Esophagus muscularis mucosa (tissue), 4 donors: ENCODE results near the gene SLC22A7. TPM values are rescaled to one million over a fixed set of nuclear protein-coding genes. Genes with fewer than 3 reads are reported as not detected.
"Not testable (repeated sequence)": the region's sequence is repeated elsewhere in the genome, so short reads cannot be mapped to it uniquely, and the experiment has no call there.

Experiments used
- DNase-seq: peaks from one replicate; pipeline ENCODE4 v3.0.0-alpha.2; 2017; ENCODE audit errors: extremely low spot score
- H3K27ac ChIP-seq, 4 donors: fragments of 200-600 bp; sonication (generic); replicated peaks in 1 of 4; 1 replicate in 3 of 4; 2 replicates in 1 of 4; pipeline ENCODE4 v1.5.1; 2016 to 2019; ENCODE audit warnings: mild to moderate bottlenecking in 1 of 4
- H3K27me3 ChIP-seq, 4 donors: fragments of 200-600 bp; sonication (generic); one replicate each; pipeline versions ENCODE4 v1.5.1 to v1.6.0; 2016 to 2019
- H3K36me3 ChIP-seq, 4 donors: fragments of 200-600 bp; sonication (generic); one replicate each; pipeline ENCODE4 v1.5.1; 2016 to 2019
- H3K4me1 ChIP-seq, 4 donors: fragments of 200-600 bp; sonication (generic); one replicate each; pipeline ENCODE4 v1.5.1; 2016 to 2019
- H3K4me3 ChIP-seq, 4 donors: fragments of 200-600 bp; sonication (generic); 1 replicate in 2 of 4; 2 replicates in 2 of 4; pipeline ENCODE4 v1.5.1; 2016 to 2019; ENCODE audit warnings: mild to moderate bottlenecking in 4 of 4, moderate library complexity in 1 of 4
- H3K9me3 ChIP-seq, 4 donors: fragments of 200-600 bp; sonication (generic); 1 replicate in 3 of 4; 2 replicates in 1 of 4; pipeline ENCODE4 v1.5.1; 2016 to 2019
- CTCF ChIP-seq, 3 experiments: fragments of 200-600 bp in 2 of 3; fragments of 450-650 bp in 1 of 3; sonication (generic) in 2 of 3; IDR thresholded peaks; one replicate each; pipeline ENCODE4 v1.5.1; 2017 to 2019; ENCODE audit warnings: antibody characterized with exemption in 3 of 3, mild to moderate bottlenecking in 2 of 3, moderate library complexity in 1 of 3
- EP300 ChIP-seq: sonication (generic); formaldehyde crosslinking; IDR thresholded peaks from one replicate; pipeline ENCODE4 v1.6.1; 2017; ENCODE audit warnings: antibody characterized with exemption
- POLR2A ChIP-seq: fragments of 450-650 bp; IDR thresholded peaks from one replicate; pipeline ENCODE4 v1.6.1; 2017; ENCODE audit warnings: antibody characterized with exemption, moderate library complexity, mild to moderate bottlenecking, low read depth
- POLR2AphosphoS5 ChIP-seq, 2 donors: sonication (generic); formaldehyde crosslinking; IDR thresholded peaks; one replicate each; pipeline ENCODE4 v1.6.1; 2017; ENCODE audit warnings: antibody characterized with exemption in 2 of 2
- WGBS: methylation state at CpG from one replicate; pipeline ENCODE4 v1.1.5; 2018; 5-methylcytosine and 5-hydroxymethylcytosine counted together
- intact Hi-C: fragments of 100-400 bp; cut with DNase I; formaldehyde crosslinking; loops from one replicate; pipeline ENCODE4 v1.15.1; 2023
- small RNA-seq, 3 donors: library from RNA; depleted of rRNA; stranded (forward); fragments of <200 nt; gene quantifications; one replicate each; pipeline ENCODE3, GENCODE V24; 2016
- total RNA-seq, 4 donors: library from RNA; depleted of rRNA; stranded (reverse); fragments of >200 nt; gene quantifications; one replicate each; pipeline versions ENCODE4 v1.1.0 to v1.2.1, GENCODE V29; 2016

The SLC22A7 gene
- total RNA-seq, 4 donors from 2014 or later = not detected

GRCh38 chr6:43347021-43347420 lies 49.0 kb downstream of the SLC22A7 start:
- no peak overlapping the region for H3K27ac ChIP-seq
- no peaks in the 10 kb centered on the region for H3K4me1 ChIP-seq
- H3K27me3 ChIP-seq = no peaks in the 10 kb centered on the region
- peaks cover 42 to 96% (median 88%) of the 10 kb centered on the region in 4 donors for H3K36me3 ChIP-seq
- no peaks in the 10 kb centered on the region for H3K9me3 ChIP-seq
- intact Hi-C loops = no loop called here
- no peak for DNase-seq
- no peak for TF ChIP-seq POLR2AphosphoS5 (IDR thresholded peaks at IDR 0.05)
- no peak for TF ChIP-seq POLR2A
- TF ChIP-seq CTCF (IDR thresholded peaks at IDR 0.05) = no peak
- no peak for TF ChIP-seq EP300
- H3K4me3 ChIP-seq = no peak overlapping the region
- WGBS = 79% methylated on average over 3 of the region's 3 CpGs

GRCh38 chr6:43347444-43347843 lies 49.4 kb downstream of the SLC22A7 start:
- TF ChIP-seq POLR2AphosphoS5 (IDR thresholded peaks at IDR 0.05) (no peak), EP300 (no peak), POLR2A (no peak), CTCF (IDR thresholded peaks at IDR 0.05) (no peak)
- no peak overlapping the region for H3K27ac ChIP-seq
- no peaks in the 10 kb centered on the region for H3K27me3 ChIP-seq
- H3K9me3 ChIP-seq = no peaks in the 10 kb centered on the region
- no peak overlapping the region for H3K4me3 ChIP-seq
- no peaks in the 10 kb centered on the region for H3K4me1 ChIP-seq
- H3K36me3 ChIP-seq = peaks cover 37 to 96% (median 87%) of the 10 kb centered on the region in 4 donors
- intact Hi-C loops = no loop called here
- DNase-seq = no peak
- WGBS = 85% methylated on average over 3 of the region's 3 CpGs

- H3K9me3 ChIP-seq, H3K27ac ChIP-seq, intact Hi-C loops, H3K4me3 ChIP-seq, H3K27me3 ChIP-seq, DNase-seq, H3K4me1 ChIP-seq: not testable (repeated sequence)
- WGBS = 87% methylated on average over 5 of the region's 5 CpGs
- H3K36me3 ChIP-seq = peaks cover 50 to 87% (median 83%) of the 10 kb centered on the region in 4 donors
These were observed 53.9 kb downstream of the SLC22A7 start for GRCh38 chr6:43351951-43352350.

Small RNA genes within 50 kb of the gene (small RNA-seq; reads per million reads assigned to genes)
- 0 reads per million in 3 donors for gene RPL12P47

Other genes with a start within 250 kb of the SLC22A7 start
- gene CUL7, start 244.4 kb upstream of the SLC22A7 start, total RNA-seq = 10 to 100 TPM in 3 of 4 donors, 1 to 10 TPM in 1; 8.4 to 19.6 (median 14.4) TPM
- gene MRPL2, start 238.8 kb upstream of the SLC22A7 start, total RNA-seq = 10 to 100 TPM; 25.2 to 43.6 (median 28.1) TPM
- 10 to 100 TPM; 22.9 to 37.4 (median 27.4) TPM for gene KLC4, start 238.6 kb upstream of the SLC22A7 start, total RNA-seq
- gene PTK7, start 221.9 kb upstream of the SLC22A7 start, total RNA-seq = 10 to 100 TPM in 1 of 4 donors, 1 to 10 TPM in 3; 6.8 to 10.8 (median 8.0) TPM
- 100 to 1,000 TPM; 111 to 183 (median 153) TPM for gene SRF, start 127.0 kb upstream of the SLC22A7 start, total RNA-seq
- gene CUL9, start 116.1 kb upstream of the SLC22A7 start, total RNA-seq = 10 to 100 TPM; 21.5 to 46.6 (median 33.6) TPM
- 10 to 100 TPM; 60.5 to 70.2 (median 65.3) TPM for gene DNPH1, start 68.8 kb upstream of the SLC22A7 start, total RNA-seq
- under 1 TPM; under 0.01 to 0.29 (median 0.03) TPM for gene TTBK1, start 54.8 kb upstream of the SLC22A7 start, total RNA-seq
- gene CRIP3, start 10.6 kb downstream of the SLC22A7 start, total RNA-seq = not detected
- gene ZNF318, start 71.4 kb downstream of the SLC22A7 start, total RNA-seq = 10 to 100 TPM; 11.1 to 17.3 (median 14.6) TPM
- 10 to 100 TPM in 3 of 4 donors, 1 to 10 TPM in 1; 7.6 to 19.4 (median 12.5) TPM for gene ABCC10, start 129.3 kb downstream of the SLC22A7 start, total RNA-seq
- gene DLK2, start 157.3 kb downstream of the SLC22A7 start, total RNA-seq = under 1 TPM in 2 of 4 donors, not detected in 2; 0.32 to 0.33 TPM
- gene TJAP1, start 179.3 kb downstream of the SLC22A7 start, total RNA-seq = 10 to 100 TPM; 19.9 to 34.4 (median 26.4) TPM
- gene LRRC73, start 212.1 kb downstream of the SLC22A7 start, total RNA-seq = 1 to 10 TPM in 1 of 4 donors, under 1 TPM in 2, not detected in 1; 0.50 to 1.4 (median 0.75) TPM
- gene YIPF3, start 218.7 kb downstream of the SLC22A7 start, total RNA-seq = 10 to 100 TPM; 73.6 to 96.9 (median 84.9) TPM
- gene POLR1C, start 218.8 kb downstream of the SLC22A7 start, total RNA-seq = 10 to 100 TPM in 3 of 4 donors, 1 to 10 TPM in 1; 9.1 to 30.3 (median 17.6) TPM